ENCODE results near the gene MTCL1. TPM values are rescaled to one million over a fixed set of nuclear protein-coding genes. Genes with fewer than 3 reads are reported as not detected.

Gene MTCL1
- total and polyA plus RNA-seq, 2 of the 8 experiments (the other 6 are each of a cell fraction or from before 2014, with no cell fraction given): 16.6 to 60.8 TPM

DNA sequence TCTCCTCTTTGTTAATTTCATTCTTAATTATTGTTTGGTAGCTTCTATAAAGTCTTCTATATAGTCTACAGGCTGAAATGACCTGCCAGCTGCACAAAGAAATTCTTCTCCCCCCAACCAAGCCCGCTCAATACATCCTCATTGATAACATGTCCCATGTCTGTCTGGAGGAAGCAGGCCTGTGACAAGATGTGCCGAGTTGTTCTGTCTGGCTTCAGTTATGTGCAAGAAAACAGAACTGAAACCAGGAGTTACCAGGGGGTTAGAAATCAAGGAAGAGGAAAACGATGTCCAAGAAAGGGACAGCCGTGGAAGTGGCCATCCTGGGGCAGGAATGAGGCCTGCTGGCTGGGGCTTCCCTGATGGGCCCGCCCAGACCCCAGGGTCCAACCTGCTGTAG is 57.6 kb downstream of the MTCL1 start (continued):
- TF ChIP-seq NANOG (IDR thresholded peaks at IDR 0.05; ENCODE audit: insufficient read depth, low read depth, low read length, poor library complexity, severe bottlenecking) (no peak), EP300 (IDR thresholded peaks at IDR 0.05; ENCODE audit: borderline replicate concordance in 1 of 2, low read depth in 2 of 2, low read length in 2 of 2) (no peak), TCF12 (IDR thresholded peaks at IDR 0.05; ENCODE audit: low read depth, low read length) (no peak), ZNF274 (IDR thresholded peaks at IDR 0.05; ENCODE audit: borderline replicate concordance, extremely low read depth, low read length) (no peak), CREB1 (IDR thresholded peaks at IDR 0.05) (no peak), FOSL1 (IDR thresholded peaks at IDR 0.05; ENCODE audit: insufficient read depth, low read depth, low read length) (no peak)
